Testis (tissue), 2 donors: ENCODE data around the gene PACS1.

Experiments used
- POLR2A ChIP-seq: fragments of 450-650 bp; IDR thresholded peaks from one replicate; pipeline ENCODE4 v1.6.1; 2017; ENCODE audit warnings: antibody characterized with exemption, mild to moderate bottlenecking, moderate library complexity
- TF ChIP-seq, protein P1 (sequence below), 3 experiments: fragments of 450-650 bp in 2 of 3; fragments of 200-600 bp in 1 of 3; sonication (generic) in 1 of 3; IDR thresholded peaks; one replicate each; pipeline ENCODE4 v1.5.1; 2016 to 2019; ENCODE audit warnings: antibody characterized with exemption in 3 of 3, mild to moderate bottlenecking in 2 of 3, moderate library complexity in 1 of 3

DNA sequence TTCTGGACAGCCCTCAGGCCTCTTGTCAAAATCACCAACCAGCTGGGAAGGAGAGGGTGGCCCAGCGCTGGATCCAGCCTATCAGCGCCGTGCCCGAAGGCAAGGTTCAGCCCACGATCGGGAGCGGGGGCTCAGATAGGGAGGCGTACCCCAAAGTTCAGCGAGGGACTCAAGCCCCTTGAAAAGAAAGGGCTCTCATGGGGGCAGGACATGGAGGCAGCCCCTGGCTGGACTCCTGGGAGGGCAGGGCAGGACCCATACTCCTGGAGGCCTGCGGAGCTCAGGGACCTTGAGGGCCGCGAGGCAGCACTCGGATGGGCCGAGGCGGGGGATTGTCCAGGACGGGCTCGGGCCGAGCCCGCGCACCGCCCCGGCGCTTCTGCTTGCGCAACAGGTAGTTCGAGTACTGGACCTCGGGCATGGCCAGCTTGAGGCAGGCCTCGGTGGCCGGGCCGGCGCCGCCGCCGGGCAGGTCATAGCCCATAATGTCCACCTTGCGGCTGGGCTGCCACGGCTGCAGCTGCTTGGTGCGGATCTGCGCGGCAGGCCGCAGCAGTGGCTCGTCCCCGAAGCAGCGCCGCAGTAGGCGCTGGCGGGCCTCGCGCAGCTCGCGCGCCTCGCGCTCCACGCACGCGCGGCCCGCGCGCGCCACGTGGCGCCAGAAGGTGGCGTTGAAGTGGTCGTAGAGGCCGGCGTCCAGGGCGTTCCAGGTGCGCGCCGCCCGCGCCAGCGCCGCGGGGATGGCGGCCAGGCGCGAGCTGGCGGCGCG lies 27.7 kb upstream of the PACS1 start:
- TF ChIP-seq POLR2A = no peak
- TF ChIP-seq, protein P1, sequence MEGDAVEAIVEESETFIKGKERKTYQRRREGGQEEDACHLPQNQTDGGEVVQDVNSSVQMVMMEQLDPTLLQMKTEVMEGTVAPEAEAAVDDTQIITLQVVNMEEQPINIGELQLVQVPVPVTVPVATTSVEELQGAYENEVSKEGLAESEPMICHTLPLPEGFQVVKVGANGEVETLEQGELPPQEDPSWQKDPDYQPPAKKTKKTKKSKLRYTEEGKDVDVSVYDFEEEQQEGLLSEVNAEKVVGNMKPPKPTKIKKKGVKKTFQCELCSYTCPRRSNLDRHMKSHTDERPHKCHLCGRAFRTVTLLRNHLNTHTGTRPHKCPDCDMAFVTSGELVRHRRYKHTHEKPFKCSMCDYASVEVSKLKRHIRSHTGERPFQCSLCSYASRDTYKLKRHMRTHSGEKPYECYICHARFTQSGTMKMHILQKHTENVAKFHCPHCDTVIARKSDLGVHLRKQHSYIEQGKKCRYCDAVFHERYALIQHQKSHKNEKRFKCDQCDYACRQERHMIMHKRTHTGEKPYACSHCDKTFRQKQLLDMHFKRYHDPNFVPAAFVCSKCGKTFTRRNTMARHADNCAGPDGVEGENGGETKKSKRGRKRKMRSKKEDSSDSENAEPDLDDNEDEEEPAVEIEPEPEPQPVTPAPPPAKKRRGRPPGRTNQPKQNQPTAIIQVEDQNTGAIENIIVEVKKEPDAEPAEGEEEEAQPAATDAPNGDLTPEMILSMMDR (IDR thresholded peaks at IDR 0.05) = no peak
